Activated CD8-positive, alpha-beta memory T cell treated with anti-CD3 and anti-CD28 coated beads, Interleukin-2, amount 50 U/mL, for 1 hour (primary cell): ENCODE data around the gene PRKG2.
"Not testable (repeated sequence)": the region's sequence is repeated elsewhere in the genome, so short reads cannot be mapped to it uniquely, and the experiment has no call there.

ENCODE experiments used
- DNase-seq: peaks from one replicate; pipeline ENCODE4 v3.0.0-alpha.2; 2020; ENCODE audit errors: extremely low read depth

The PRKG2 gene

DNA sequence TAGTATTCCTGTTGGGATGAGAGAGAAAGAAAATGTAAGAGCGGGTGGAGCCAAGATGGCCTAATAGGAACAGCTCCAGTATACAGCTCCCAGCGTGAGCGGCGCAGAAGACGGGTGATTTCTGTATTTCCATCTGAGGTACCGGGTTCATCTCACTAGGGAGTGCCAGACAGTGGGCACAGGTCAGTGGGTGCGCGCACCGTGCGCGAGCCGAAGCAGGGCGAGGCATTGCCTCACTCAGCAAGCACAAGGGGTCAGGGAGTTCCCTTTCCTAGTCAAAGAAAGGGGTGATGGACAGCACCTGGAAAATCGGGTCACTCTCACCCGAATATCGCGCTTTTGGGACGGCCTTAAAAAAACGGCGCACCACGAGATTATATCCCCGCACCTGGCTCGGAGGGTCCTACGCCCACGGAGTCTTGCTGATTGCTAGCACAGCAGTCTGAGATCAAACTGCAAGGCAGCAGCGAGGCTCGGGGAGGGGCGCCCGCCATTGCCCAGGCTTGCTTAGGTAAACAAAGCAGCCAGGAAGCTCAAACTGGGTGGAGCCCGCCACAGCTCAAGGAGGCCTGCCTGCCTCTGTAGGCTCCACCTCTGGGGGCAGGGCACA lies 61.2 kb downstream of the PRKG2 start:
- not testable (repeated sequence) for DNase-seq

DNA sequence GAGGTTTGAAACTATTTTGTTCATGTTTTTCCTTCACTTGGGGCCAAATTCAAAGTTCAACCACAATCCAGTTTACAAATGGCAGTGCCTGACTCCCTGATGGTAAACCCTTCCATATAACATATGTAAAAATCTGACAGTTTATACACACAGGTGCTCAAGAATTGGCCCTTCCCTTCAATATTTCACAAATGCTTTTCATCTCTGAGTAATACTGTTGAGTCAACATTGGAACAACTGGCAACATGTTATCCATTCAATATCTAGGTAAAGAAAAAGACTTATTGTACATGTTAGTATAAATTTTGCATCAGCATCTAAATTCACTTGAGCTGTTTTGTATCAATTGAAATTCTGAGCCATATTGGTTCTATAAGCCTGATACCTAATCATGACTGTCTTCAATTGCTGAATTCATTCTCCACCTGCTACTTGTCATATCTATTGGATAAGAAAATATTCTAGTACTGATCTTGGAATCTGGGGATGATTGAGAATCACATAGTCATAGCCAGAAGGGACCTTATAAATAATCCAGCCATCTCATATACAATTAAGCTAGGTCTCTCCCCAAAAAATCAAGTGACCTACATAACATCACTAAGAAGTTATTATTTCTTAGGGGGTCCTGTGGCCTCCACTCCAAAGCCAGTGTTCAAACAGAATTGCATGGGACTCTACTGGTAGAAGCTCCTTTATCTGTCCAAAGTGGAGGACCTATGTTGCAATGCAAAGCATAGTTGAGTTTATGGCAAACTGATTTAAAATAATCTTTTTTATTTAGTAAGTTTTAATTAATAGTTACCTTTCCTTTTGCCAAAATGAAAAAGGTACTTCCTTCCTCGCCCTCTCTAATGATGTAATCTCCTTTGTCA lies 61.9 kb downstream of the PRKG2 start:
- no peak for DNase-seq

DNA sequence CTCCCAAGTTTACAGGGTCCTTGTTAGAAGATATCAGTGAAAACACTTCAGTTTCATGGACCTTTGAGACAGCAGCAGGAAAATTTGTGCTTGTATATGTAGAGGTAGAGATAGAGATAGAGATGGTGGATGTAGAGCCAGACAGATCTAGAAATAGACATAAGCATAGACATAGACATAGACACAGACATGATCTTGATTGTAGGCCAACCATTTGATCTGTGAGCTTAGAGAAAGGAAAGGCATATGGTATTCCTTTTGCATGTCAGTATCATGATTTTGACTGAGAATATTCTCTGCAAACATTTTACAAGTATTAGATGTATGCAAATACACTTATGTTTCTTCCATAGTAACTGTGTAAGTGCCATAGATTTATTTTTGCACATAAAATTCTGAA lies 65.0 kb downstream of the PRKG2 start:
- no peak for DNase-seq

DNA sequence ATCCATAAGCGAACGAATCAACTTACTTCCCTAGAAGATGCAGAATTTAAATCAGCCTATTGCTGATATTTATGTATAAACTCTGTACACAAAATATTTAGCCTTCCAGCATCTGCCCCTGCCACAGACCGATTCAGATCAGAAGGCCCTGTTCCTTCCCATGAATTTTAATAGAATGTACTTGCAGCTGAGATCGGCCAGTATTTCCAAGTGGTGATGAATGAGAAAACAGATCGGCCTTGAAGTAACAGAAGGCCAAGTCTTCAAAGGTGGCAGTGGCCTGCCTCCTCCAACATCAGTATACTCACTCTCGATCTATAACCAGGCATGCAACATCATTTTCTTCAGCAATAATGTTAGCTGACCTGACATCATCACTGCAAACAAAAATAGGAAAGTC lies 66.4 kb downstream of the PRKG2 start:
- no peak for DNase-seq

DNA sequence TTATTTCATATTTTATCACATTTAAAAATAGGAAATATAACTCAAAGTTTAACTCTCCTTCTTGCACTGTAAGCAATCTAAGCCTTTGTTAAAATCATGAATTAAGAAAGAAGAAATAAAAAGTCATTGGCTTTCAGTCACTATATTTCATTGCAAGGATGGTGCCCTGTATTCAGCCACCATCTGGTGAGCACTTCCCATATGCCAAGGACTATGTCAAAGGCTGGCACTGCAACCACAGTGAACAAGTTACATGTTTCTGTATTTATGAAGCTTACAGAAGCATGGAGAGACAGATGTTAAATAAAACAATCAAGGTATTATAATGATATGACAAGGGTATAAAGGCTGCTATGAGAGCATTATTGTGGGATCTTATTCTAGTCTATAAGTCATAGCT lies 68.6 kb downstream of the PRKG2 start:
- DNase-seq, result no peak

DNA sequence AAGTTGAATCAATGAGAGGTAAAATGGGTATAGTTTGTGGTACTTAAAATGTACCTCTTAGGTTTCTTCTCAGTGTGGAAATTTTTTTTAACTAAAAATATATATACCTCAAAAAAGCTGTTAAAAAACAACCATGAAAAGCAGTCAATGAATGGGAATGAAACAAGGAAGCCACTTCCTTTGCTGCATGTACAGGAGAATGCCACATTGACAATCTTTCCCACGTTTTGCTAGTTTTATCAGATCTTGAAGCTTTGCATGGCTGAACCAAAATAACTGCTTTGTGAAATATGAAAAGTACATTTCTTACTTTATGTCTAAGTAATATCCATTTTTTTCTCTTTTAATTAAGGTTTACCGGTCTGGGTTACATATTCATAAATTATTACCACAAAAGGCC lies 71.8 kb downstream of the PRKG2 start:
- DNase-seq, result no peak

DNA sequence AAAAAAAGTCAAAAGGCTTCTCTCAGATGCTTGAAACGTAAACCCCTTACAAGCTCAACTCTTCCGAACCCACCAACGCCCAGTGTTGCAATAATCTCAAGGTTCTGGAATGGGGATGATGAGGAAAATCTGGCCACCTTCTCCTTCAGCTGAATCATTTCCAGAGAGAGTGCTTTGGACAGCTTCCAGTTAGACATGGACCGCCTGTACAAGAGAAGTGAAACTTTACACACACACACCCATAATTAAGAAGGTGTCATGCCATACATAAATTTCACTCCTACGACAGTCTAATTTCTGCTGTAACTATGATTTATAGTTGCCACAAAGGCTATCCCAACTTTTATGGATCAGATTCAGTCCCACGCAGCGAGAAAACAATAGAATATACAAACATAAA lies 72.3 kb downstream of the PRKG2 start:
- no peak for DNase-seq

DNA sequence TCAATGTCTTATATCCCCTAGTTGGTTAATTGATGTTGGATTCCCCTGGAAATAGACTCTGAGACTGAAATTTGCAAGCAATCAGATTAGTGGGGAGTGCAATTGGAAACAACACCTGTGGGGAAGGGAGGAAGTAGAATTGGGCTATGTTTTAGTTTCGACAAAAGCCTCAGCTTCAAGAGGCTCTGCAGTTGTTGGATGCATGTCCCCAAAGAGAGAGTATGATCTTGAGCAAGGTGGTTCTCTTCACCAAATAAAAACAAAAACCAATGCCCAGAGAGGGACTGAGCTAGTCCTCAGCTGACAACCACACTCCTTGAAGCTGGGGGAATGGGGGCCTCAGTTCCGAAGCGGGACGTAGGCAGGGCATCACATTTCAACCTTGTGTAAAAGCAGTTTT lies 77.1 kb downstream of the PRKG2 start:
- no peak for DNase-seq

DNA sequence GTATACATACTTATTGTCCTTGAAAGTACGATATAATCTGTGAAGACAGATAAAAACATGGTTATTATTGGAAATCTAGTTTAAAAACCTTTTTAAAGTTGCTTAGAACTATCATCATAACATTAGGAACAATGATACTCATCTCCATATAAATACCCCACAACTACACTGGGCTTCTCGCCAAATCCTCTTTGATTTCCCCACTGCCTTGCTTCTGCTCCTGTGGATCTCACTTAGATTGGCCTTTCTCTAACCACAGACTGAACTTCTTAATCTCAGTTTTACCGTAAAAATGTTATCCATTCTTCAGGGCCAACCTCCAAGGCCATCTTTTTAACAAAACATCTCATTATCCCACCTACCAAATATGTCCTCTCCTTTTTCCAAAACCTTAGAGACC lies 77.6 kb downstream of the PRKG2 start:
- no peak for DNase-seq

DNA sequence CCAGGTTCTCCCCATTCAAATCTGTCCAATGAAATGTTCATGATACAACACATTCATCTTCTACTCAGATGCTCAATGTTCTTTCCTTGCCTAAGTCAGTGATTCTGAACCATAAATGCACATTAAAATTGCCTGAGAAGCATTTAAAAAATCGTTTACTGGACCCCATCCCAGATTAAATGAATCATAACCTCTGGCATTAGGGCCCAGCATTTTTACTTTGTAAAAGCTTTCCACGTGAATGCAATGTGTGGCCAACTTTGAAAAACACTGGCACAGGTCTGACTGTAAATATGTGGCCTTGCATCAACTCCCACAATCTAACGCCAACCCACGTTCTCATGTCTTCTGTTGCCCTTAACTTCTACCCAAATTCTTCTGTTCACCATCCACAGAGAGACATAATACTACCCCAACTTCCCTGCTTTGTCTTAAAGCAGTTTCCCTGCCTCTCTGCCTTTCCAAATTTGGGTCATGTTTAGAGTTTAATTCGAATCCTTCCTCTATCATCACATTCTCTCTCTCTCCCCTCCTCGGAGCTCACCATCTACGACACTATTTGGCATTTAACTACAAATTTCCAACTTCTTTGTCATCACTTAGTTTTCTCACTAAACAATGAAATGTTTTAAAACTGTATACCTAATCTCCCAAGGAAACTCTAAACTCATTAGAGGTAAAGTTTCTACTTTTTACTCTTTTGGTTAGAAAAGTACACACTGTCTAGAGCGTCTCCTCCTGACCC lies 78.7 kb downstream of the PRKG2 start:
- DNase-seq, result no peak

DNA sequence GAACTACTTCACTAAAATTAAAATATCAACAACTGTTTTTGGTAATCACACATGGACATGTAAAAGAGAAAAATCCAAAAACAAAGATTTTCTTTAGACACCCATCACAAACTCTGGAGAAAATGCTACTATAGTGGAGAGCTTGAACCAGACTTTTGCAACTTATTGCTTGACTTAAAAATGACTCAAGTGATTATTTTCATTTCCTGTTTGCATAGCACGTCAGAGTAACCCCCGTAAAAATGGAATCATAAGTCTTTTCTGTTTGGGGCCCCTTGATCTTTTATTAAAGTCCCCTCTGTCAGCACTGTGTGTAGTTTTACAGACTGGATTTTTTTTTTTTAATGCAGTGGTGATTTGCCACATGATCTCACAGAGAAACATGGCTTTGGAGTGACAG lies 79.5 kb downstream of the PRKG2 start:
- no peak for DNase-seq

DNA sequence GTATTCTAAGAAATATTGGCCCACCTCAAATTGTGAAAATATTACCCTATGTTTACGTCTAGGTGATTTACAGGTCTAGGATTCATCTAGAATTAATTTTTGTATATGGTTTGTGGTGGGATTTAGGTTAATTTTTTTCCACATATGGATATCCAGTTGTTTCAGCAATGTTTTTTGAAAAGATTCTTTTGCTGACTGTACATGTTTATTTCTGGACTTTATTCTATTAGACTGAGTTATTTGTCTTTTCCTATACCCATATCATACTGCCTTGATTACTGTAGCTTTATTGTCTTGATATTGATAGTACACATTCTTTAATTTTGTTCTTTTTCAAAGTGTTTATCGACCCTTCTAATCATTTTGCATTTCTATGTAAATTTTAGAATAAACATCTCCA lies 83.5 kb downstream of the PRKG2 start:
- no peak for DNase-seq

DNA sequence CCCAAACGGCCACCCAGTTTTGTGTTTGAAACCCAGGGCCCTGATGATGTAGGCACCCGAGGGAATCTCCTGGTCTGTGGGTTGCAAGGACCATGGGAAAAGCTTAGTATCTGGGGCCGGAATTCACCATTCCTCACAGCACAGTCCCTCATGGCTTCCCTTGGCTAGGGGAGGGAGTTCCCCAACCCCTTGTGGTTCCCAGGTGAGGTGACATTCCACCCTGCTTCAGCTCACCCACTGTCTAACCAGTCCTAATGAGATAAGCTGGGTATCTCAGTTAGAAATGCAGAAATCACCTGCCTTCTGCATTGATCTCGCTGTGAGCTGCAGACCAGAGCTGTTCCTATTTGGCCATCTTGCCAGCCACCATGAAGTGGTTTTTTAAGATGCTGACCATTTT lies 84.0 kb downstream of the PRKG2 start:
- no peak for DNase-seq

DNA sequence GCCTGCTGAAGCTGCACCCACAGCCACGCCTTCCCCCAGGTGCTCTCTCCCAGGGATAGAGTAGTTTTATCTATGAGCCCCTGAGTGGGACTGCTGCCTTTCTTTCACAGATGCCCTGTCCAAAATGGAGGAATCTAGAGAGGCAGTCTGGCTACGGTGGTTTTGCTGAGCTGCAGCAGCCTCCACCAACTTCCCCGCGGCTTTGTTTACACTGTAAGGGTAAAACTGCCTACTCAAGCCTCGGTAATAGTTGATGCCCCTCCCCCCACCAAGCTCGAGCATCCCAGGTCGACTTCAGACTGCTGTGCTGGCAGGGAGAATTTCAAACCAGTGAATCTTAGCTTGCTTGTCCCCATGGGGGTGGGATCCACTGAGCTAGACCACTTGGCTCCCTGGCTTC lies 84.5 kb downstream of the PRKG2 start:
- no peak for DNase-seq

DNA sequence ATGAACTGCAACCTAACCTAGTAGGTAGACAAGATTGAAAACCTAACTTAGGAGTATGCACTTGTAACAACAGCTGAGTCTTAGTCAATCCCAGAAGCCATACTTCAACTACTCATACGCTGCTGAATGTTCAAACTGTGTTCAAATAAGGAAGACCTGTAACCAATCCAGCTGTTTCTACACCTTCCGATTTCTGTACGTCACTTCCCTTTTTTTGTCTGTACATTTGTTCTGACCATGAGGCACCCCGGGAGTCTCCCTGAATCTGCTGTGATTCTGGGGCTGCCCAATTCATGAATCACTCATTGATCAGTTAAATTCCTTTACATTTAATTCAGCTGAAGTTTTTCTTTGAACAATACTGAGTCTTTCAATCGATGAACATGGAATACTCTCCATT lies 95.0 kb downstream of the PRKG2 start:
- no peak for DNase-seq

DNA sequence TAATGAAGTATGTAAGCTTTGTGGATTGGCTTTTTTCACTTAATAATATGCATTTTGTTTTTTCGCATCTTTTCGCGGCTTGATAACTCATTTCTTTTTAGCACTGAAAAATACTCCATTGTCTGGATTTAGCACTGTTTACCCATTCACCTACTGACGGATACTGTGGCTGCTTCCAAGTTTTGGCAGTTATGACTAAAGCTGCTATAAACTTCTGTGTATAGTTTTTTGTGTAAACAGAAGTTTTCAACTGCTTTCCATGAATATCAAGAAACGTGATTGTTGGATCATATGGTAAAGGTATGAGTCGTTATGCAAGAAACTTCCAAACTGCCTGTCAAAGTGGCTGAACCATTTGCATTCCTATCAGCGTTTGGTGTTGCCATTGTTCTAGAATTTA lies 96.9 kb downstream of the PRKG2 start:
- no peak for DNase-seq

DNA sequence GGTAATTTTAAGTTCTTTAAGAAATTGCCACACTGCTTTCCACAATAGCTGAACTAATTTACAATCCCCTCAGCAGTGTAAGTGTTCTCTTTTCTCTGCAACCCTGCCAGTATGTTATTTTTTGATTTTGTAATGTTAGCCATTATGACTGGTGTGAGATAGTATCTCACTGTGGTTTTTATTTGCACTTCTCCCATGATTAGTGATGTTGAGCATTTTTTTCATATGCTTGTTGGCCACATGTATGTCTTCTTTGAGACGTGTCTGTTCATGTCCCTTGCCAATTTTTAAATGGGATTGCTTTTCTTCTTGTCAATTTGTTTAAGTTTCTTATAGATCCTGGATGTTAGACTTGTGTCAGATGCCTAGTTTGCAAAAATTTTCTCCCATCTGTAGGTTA lies 98.5 kb downstream of the PRKG2 start:
- DNase-seq, result no peak

DNA sequence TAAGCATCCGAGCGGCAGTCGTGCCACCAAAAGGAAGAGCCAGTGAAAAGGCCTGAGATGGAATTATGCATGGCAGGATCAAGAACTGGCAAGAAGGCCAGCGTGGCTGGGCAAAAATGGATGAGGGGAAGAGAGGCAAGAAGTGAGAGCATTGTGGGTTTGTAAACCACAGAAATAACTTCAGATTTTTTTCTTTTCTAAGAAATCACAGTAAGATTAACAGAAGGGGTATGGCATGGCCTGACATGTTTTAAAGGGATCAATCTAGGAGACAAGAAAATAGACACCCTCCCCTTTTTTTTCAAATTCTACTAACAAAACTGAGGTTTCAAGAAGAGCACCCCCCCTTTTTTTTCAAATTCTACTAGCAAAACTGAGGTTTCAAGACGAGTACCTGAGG lies 102.0 kb downstream of the PRKG2 start:
- no peak for DNase-seq

DNA sequence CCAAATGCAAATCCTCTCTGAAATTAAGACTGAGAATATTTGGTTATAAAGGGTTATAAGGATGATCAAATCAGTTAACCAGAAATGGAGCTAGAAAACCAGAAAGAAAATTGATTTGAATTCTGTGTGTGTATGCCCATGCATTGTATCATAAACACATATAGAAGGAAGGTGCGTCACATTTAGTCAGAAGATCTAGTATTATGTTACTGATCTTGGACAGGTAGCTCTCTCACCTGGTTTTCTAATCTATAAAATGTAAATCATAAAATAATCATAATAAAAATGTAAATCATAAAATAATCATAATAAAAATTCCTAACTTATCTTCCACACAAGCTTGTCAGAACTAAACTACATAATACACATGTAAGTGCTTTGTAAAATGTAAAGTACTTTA lies 105.7 kb downstream of the PRKG2 start:
- DNase-seq, result no peak

DNA sequence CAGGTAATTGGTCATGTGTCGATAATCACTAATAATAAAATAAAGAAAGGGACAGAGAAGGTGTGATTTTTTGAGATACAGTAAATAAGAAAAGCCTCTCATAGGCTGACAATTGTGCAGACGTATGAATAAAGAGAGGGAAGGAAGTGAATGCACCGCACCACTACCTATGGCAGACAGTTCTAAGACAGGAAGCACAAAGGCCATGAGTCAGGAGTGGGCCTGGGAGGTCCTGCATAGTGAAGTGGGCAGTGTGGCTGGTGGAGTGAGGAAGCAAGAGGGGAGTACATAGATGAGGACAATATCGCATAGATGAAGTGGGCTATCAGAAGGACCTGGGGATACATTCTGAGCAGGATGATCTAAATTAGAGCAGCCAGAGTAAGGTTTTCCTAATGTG lies 108.9 kb downstream of the PRKG2 start:
- no peak for DNase-seq

DNA sequence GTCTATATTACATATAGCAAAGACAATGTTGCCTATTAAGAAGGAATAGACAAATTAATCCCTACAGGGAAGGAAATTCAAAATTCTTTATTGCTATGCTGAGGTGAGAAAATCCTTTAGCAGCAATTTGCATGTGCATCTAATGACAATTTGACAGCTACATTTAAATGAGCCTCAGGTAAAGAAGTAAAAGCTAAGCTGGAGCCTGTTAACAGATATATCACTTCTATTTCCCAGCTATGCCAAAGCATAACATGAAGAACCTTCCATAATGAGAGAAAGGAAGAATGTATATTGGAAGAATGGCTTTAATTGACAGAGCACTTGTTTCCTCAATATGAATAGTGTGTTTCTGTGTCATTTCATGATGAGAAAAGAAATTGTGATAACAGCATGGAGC lies 112.9 kb downstream of the PRKG2 start:
- no peak for DNase-seq

DNA sequence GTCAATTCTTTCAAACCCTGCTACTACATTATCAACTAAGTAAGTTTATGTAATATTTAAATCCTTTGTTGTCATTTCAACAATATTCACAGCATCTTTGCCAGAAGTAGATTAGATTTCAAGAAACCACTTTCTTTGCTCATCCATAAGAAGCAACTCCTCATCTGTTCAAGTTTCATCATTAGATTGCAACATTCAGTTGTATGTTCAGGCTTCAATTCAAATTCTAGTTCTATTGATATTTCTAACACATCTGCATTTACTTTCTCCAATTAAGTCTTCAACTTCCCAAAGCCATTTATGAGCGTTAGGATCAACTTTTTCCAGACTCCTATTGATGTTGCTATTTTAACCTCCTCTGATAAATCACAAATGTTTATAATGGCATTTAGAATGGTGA lies 118.5 kb downstream of the PRKG2 start:
- no peak for DNase-seq

DNA sequence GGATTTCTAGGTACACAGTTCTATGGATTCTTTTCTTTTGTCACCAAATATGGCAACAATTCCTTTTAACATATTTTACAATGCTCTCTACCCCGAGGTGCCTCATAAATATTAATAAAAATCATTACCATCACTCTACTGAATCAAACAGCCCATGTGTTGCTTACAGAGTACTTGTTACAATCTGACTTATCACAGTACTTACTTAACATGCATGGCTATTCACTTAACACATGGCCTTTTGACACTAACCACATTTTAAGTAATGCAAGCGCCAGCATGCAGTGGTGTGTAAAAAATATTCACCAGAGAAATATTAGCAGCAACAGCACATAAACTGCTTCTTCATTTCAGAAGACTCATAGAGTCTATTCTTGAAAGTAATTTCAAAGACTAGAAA lies 119.6 kb downstream of the PRKG2 start:
- no peak for DNase-seq
